Liver (tissue), 3 donors: ENCODE data around the gene HSPA12B.

Experiments
- FOXA1 ChIP-seq: IDR thresholded peaks from 2 replicates; pipeline ENCODE4 v1.6.1; 2016; ENCODE audit warnings: antibody characterized with exemption
- HNF4A ChIP-seq, 2 donors: conservative IDR thresholded peaks; 2 replicates each; pipeline ENCODE4 v1.6.1; 2016; ENCODE audit warnings: antibody characterized with exemption in 2 of 2, mild to moderate bottlenecking in 2 of 2
- JUND ChIP-seq, 2 donors: IDR thresholded peaks; 2 replicates each; pipeline ENCODE4 v1.6.1; 2016; ENCODE audit warnings: antibody characterized with exemption in 2 of 2
- RXRA ChIP-seq, 2 donors: IDR thresholded peaks; 2 replicates each; pipeline ENCODE4 v1.6.1; 2017 to 2018; ENCODE audit warnings: antibody characterized with exemption in 2 of 2, mild to moderate bottlenecking in 1 of 2
- TAF1 ChIP-seq: conservative IDR thresholded peaks from 2 replicates; pipeline ENCODE4 v1.6.1; 2016; ENCODE audit warnings: antibody characterized with exemption, mild to moderate bottlenecking
- YY1 ChIP-seq: IDR thresholded peaks from 2 replicates; pipeline ENCODE4 v1.6.1; 2016; ENCODE audit warnings: antibody characterized with exemption, mild to moderate bottlenecking
- TF ChIP-seq, protein P1 (sequence below): fragments of 150-350 bp; IDR thresholded peaks from 2 replicates; pipeline ENCODE4 v1.5.1; 2017; ENCODE audit warnings: improper control_type of control experiment, low read depth, low read length; ENCODE audit not compliant: missing input control
- TF ChIP-seq, protein P2 (sequence below): IDR thresholded peaks from 2 replicates; pipeline ENCODE4 v1.6.1; 2016; ENCODE audit warnings: antibody characterized with exemption
- TF ChIP-seq, protein P3 (sequence below): IDR thresholded peaks from 2 replicates; pipeline ENCODE4 v1.6.1; 2016; ENCODE audit warnings: antibody characterized with exemption
- donor health status: healthy.
- donor health status: healthy.

- peak; percentile 14 to 39 for TF ChIP-seq HNF4A (conservative IDR thresholded peaks at IDR 0.05)
- TF ChIP-seq, protein P1, sequence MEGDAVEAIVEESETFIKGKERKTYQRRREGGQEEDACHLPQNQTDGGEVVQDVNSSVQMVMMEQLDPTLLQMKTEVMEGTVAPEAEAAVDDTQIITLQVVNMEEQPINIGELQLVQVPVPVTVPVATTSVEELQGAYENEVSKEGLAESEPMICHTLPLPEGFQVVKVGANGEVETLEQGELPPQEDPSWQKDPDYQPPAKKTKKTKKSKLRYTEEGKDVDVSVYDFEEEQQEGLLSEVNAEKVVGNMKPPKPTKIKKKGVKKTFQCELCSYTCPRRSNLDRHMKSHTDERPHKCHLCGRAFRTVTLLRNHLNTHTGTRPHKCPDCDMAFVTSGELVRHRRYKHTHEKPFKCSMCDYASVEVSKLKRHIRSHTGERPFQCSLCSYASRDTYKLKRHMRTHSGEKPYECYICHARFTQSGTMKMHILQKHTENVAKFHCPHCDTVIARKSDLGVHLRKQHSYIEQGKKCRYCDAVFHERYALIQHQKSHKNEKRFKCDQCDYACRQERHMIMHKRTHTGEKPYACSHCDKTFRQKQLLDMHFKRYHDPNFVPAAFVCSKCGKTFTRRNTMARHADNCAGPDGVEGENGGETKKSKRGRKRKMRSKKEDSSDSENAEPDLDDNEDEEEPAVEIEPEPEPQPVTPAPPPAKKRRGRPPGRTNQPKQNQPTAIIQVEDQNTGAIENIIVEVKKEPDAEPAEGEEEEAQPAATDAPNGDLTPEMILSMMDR: no peak
- no peak for TF ChIP-seq TAF1
- no peak for TF ChIP-seq FOXA1
- TF ChIP-seq, protein P2, sequence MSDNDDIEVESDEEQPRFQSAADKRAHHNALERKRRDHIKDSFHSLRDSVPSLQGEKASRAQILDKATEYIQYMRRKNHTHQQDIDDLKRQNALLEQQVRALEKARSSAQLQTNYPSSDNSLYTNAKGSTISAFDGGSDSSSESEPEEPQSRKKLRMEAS: no peak
- TF ChIP-seq, protein P3, sequence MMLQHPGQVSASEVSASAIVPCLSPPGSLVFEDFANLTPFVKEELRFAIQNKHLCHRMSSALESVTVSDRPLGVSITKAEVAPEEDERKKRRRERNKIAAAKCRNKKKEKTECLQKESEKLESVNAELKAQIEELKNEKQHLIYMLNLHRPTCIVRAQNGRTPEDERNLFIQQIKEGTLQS: no peak
- no peak for TF ChIP-seq JUND (IDR thresholded peaks at IDR 0.05)
- peak in 1 of 2 donors; percentile 2 for TF ChIP-seq RXRA (IDR thresholded peaks at IDR 0.05)
- no peak for TF ChIP-seq YY1
Measured at GRCh38 chr20:3798373-3798768, 65.9 kb downstream of the HSPA12B start.
